Measurements from ENCODE around the gene KCNC1.

- TF ChIP-seq, protein P1, sequence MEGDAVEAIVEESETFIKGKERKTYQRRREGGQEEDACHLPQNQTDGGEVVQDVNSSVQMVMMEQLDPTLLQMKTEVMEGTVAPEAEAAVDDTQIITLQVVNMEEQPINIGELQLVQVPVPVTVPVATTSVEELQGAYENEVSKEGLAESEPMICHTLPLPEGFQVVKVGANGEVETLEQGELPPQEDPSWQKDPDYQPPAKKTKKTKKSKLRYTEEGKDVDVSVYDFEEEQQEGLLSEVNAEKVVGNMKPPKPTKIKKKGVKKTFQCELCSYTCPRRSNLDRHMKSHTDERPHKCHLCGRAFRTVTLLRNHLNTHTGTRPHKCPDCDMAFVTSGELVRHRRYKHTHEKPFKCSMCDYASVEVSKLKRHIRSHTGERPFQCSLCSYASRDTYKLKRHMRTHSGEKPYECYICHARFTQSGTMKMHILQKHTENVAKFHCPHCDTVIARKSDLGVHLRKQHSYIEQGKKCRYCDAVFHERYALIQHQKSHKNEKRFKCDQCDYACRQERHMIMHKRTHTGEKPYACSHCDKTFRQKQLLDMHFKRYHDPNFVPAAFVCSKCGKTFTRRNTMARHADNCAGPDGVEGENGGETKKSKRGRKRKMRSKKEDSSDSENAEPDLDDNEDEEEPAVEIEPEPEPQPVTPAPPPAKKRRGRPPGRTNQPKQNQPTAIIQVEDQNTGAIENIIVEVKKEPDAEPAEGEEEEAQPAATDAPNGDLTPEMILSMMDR (conservative IDR thresholded peaks at IDR 0.05 in 1 of 2, IDR thresholded peaks at IDR 0.05 in 1 of 2; ENCODE audit: low read depth in 1 of 2, low read length in 2 of 2): no peak
- no peak for TF ChIP-seq EZH2 (IDR thresholded peaks at IDR 0.05; ENCODE audit: low read length, missing control alignments)
Measured at GRCh38 chr11:17696741-17697140, 37.8 kb upstream of the KCNC1 start.
